Measurements from ENCODE around the gene CDC42BPG.
A peak's percentile ranks its signal among the peaks of the same experiment; 100 is the strongest.

The CDC42BPG gene, protein sequence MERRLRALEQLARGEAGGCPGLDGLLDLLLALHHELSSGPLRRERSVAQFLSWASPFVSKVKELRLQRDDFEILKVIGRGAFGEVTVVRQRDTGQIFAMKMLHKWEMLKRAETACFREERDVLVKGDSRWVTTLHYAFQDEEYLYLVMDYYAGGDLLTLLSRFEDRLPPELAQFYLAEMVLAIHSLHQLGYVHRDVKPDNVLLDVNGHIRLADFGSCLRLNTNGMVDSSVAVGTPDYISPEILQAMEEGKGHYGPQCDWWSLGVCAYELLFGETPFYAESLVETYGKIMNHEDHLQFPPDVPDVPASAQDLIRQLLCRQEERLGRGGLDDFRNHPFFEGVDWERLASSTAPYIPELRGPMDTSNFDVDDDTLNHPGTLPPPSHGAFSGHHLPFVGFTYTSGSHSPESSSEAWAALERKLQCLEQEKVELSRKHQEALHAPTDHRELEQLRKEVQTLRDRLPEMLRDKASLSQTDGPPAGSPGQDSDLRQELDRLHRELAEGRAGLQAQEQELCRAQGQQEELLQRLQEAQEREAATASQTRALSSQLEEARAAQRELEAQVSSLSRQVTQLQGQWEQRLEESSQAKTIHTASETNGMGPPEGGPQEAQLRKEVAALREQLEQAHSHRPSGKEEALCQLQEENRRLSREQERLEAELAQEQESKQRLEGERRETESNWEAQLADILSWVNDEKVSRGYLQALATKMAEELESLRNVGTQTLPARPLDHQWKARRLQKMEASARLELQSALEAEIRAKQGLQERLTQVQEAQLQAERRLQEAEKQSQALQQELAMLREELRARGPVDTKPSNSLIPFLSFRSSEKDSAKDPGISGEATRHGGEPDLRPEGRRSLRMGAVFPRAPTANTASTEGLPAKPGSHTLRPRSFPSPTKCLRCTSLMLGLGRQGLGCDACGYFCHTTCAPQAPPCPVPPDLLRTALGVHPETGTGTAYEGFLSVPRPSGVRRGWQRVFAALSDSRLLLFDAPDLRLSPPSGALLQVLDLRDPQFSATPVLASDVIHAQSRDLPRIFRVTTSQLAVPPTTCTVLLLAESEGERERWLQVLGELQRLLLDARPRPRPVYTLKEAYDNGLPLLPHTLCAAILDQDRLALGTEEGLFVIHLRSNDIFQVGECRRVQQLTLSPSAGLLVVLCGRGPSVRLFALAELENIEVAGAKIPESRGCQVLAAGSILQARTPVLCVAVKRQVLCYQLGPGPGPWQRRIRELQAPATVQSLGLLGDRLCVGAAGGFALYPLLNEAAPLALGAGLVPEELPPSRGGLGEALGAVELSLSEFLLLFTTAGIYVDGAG (N-terminal part only)

GRCh38 chr11:64844330-64845128 is at the start of gene CDC42BPG:
Gene CDC42BPG, minus strand, starts transcription at chr11:64844653. Its CDS starts 84 bp downstream, at chr11:64844569.
- peak in 1 of 3 experiments; percentile 58 for DNase-seq (ENCODE audit: low read depth in 3 of 3)

GRCh38 chr11:64893194-64894069 is 49.0 kb upstream of the CDC42BPG start:
- no peak for DNase-seq (ENCODE audit: low read depth in 3 of 3)

GRCh38 chr11:64892838-64893193 is 48.4 kb upstream of the CDC42BPG start:
- DNase-seq (ENCODE audit: low read depth in 3 of 3) = no peak

- DNase-seq (ENCODE audit: low read depth in 3 of 3) = no peak
These were observed 48.0 kb upstream of the CDC42BPG start for GRCh38 chr11:64892411-64892831.

DNA sequence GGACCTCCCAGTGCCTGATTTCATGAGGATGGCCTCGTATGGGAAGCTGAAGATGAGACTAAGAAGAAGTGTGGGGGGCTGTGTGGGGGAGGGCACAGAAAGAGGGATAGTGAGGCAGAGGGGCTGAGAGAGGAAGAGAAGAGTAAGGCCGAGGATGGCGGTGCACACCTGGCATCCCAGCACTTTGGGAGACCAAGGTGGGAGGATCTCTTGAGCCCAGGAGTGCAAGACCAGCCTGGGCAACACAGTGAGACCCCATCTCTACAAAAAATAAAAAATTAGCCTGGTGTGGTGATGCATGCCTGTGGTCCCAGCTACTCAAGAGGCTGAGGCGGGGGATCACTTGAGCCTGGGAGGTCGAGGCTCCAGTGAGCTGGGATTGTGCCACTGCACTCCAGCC is 47.4 kb upstream of the CDC42BPG start:
- no peak for DNase-seq (ENCODE audit: low read depth in 3 of 3)

- no peak for DNase-seq (ENCODE audit: low read depth in 3 of 3)
These were observed 46.9 kb upstream of the CDC42BPG start for GRCh38 chr11:64891215-64891848.

GRCh38 chr11:64890522-64890939 is 46.1 kb upstream of the CDC42BPG start:
- no peak for DNase-seq (ENCODE audit: low read depth in 3 of 3)

DNA sequence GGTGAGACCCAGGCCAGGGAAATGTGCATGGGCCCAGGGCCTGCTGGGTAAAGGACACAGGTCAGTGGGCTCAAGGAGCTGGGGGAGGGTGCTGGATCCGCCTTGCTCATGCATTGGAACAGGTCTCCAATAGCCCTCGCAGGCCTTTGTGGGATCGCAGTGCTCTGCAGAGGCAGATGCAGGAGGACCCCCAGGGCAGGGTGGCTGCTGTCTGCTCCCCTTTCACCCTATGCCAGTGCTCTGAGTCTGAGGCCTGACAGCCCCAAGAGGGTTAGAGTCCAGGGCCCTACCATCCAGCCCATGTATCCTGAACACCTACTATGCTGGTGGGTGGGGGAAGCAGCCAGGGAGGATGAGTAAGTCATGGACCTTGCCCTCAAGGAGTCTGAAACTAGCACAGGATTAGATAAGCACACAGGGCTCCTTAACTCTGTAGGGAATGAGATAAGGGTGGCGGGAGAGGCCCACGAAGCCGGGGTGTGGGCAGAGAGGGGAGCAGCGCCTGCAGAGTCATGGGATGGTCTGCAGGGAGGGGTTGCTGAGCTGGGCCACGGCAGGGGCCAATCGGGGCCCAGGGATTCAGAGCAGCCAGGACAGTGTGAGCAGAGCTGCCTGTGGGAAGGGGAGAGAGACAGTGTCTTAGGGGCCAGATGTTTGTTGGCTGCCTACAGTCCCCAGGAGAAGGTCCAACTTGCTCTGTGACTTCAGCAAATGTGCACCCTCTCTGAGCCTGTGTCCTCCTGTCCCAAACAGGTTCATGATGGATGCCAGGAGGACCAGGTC is 44.5 kb upstream of the CDC42BPG start:
- DNase-seq (ENCODE audit: low read depth in 3 of 3) = no peak

GRCh38 chr11:64888406-64888728 is 43.9 kb upstream of the CDC42BPG start:
- no peak for DNase-seq (ENCODE audit: low read depth in 3 of 3)

DNA sequence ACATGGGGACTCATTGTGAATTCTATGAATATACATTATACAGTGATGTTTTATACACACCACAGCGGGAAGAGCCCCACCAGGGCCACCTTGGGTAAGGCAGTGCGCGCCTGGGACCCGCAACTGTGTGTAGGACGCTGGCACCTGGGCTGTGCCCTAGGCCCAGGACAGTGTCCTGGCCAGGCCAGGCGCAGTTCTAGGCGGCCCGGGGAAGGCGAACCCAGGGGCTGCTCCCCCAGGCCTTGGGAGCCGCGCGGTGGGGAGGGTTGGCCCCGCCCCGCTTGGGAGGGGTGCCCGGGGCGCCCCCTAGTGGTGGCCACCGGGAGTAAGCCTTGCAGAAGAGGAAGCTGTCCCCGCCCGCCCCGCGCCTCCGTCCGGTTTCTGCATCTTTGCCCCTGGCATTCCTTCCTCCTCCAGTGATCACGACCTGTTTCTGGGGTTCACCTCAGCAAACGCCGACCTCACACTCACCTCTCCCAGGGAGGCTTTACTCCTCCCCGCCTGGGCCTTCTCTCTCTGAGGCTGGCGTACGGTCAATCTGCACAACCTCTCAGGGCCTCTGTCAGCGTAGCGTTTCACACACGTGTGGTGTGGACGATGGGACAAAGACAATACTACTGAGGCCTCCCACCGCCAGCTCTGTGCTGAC is 43.4 kb upstream of the CDC42BPG start:
- peak; percentile 70 to 82 (median 77) for DNase-seq (ENCODE audit: low read depth in 3 of 3)

DNA sequence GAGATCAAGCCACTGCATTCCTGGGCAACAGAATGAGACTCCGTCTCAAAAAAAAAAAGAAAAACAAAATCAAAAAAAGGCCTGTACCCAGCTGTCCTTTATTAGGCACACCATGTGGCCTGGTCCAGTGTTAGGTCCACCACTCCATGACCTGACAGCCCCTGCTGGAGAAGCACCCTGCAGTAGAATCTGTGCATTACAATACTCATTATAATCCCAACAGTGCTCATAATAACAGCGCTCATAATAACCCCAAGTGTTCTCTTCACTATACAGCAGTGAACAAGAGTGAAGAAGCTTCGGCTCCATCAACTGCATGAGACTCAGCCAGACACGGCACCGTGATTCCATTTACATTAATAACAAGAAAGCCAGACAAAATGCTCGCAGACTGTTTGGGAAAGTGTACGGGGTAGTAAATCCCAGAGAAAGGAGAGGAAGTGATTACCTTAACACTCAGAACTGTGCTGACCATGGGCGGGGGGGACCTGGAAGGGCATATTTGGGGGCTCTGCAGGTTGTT is 42.8 kb upstream of the CDC42BPG start:
- no peak for DNase-seq (ENCODE audit: low read depth in 3 of 3)

- DNase-seq (ENCODE audit: low read depth in 3 of 3) = no peak
These were observed 41.2 kb upstream of the CDC42BPG start for GRCh38 chr11:64885367-64886286.

- DNase-seq (ENCODE audit: low read depth in 3 of 3) = no peak
These were observed 39.6 kb upstream of the CDC42BPG start for GRCh38 chr11:64884019-64884418.

DNA sequence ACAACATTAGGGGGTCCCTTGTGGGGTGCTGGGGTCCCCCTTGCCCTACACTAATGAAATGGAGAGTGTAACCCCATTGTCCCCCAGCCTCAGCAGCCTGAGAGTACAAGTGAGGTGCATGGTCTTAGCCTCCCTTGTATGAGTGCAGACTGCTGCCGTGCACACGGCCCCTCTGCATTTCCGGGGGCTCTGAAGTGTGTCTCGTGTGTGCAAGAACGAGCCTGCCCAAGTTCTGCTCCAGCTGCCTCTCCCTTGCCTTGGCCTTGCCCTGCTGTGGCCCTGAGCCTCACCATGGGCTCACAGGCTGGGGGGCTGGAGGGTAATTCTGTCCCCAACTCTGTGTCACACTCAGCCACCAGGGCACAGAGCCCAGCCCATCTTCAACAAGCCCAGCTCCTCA is 39.1 kb upstream of the CDC42BPG start:
- DNase-seq (ENCODE audit: low read depth in 3 of 3) = no peak

GRCh38 chr11:64882243-64882642 is 37.8 kb upstream of the CDC42BPG start:
- no peak for DNase-seq (ENCODE audit: low read depth in 3 of 3)

DNA sequence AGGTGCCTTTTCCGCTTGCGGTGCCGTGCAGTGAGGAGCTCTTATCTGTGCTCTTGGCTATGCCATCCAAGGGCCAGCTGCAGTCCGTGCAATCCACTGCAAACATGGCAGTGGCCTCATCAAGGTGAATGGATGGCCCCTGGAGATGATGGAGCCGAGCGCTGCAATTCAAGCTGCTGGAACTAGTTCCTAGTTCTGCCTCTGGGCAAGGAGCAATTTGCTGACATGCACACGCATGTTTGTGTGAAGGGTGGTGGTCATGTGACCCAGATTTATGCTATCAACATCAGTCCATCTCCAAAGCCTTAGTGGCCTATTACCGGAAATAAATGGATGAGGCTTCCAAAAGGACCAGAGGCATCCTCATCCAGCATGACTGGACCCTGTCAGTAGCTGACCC is 37.0 kb upstream of the CDC42BPG start:
- DNase-seq (ENCODE audit: low read depth in 3 of 3) = no peak

All from stimulated activated CD4-positive, alpha-beta T cell treated with anti-CD3 and anti-CD28 coated beads, TNF-alpha, amount 100 ng/mL, for 24 hours (primary cell).